ENCODE results near the gene SULT1C4. TPM values are rescaled to one million over a fixed set of nuclear protein-coding genes. Genes with fewer than 3 reads are reported as not detected.

SULT1C4 gene
- total and polyA plus RNA-seq, 2 experiments from 2014 or later = 0.87 to 2.1 TPM

DNA sequence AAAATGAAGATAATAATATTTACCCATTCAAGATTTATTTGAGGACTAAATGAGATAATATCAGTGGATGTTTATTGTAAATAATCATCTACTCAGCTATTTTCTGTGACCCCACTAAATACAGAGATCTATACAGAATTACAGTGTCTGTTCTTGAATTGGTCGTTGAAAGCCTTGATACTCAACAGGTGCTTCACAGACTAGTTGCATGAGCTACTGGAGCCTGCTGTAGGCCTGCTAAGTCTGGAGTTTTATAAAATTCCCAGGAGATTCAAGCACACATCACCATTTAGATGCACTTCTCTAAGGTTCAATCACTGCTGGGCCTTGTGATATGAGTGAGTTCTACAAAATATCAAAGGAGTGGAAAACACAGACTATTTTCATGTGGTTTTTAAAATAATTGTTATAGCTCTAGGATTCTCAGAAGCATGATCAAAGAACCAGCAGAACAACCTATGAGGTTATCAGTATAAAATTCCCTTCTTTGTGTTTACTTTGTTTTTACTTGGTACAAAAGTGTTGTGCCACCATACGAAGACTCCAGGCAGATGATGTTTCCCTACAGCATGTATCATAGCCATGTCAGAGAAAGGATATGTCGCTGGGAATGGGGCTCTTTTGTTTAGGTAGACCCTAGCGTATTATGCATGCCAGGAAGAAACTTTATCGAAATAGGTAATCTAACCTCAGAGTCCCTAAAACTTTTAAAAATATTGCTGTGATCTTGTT lies 7.1 kb downstream of the SULT1C4 start:
- no peak for ATAC-seq
- H3K36me3 Mint-ChIP-seq (ENCODE audit: low read depth) = peaks cover 4% of the 10 kb centered on the region; the same call in 1 of the 3 replicates
- H3K27me3 Mint-ChIP-seq (ENCODE audit: insufficient read depth, low read depth, poor library complexity) = peaks cover 3% of the 10 kb centered on the region
- peaks cover 20% of the 10 kb centered on the region for H3K4me1 Mint-ChIP-seq
- no peaks in the 10 kb centered on the region; the same call in 2 of the 3 replicates for H3K9me3 Mint-ChIP-seq
- no peak for DNase-seq (ENCODE audit: low spot score)
- Histone ChIP-seq H3K9me2 (ENCODE audit: insufficient read depth) (no peaks in the 10 kb centered on the region), H3K4me3 (no peak overlapping the region), H3F3A (replicated peaks; ENCODE audit: low read depth) (no peaks in the 10 kb centered on the region), H3K4me2 (no peak overlapping the region), H3K36me3 (ENCODE audit: insufficient read depth) (no peaks in the 10 kb centered on the region), H4K20me1 (replicated peaks; ENCODE audit: insufficient read depth) (no peaks in the 10 kb centered on the region), H3K4me1 (ENCODE audit: insufficient read depth) (peaks cover 17% of the 10 kb centered on the region), H3K27me3 (ENCODE audit: insufficient read depth) (no peaks in the 10 kb centered on the region), H3K27ac (ENCODE audit: low read depth) (no peak overlapping the region), H3K79me2 (replicated peaks; ENCODE audit: insufficient read depth) (no peaks in the 10 kb centered on the region), H2AFZ (no peak overlapping the region)
- H3K4me3 Mint-ChIP-seq = no peak overlapping the region
- TF ChIP-seq ZNF114 (CRISPR knock-in tag; IDR thresholded peaks at IDR 0.05) (no peak), ZNF331 (CRISPR knock-in tag; IDR thresholded peaks at IDR 0.05; ENCODE audit: low read depth) (no peak), CREB1 (CRISPR knock-in tag; IDR thresholded peaks at IDR 0.05; ENCODE audit: low read depth) (no peak), EZH2 (IDR thresholded peaks at IDR 0.05; ENCODE audit: low read depth, unreplicated experiment) (no peak), EZH2phosphoT487 (IDR thresholded peaks at IDR 0.05; ENCODE audit: unreplicated experiment) (no peak), POLR2AphosphoS5 (IDR thresholded peaks at IDR 0.05; ENCODE audit: low read depth) (no peak), JUNB (IDR thresholded peaks at IDR 0.05; ENCODE audit: unreplicated experiment) (no peak), NANOG (IDR thresholded peaks at IDR 0.05; ENCODE audit: borderline replicate concordance) (no peak), STAT1 (IDR thresholded peaks at IDR 0.05; ENCODE audit: unreplicated experiment) (no peak)
- TF ChIP-seq, protein P1, sequence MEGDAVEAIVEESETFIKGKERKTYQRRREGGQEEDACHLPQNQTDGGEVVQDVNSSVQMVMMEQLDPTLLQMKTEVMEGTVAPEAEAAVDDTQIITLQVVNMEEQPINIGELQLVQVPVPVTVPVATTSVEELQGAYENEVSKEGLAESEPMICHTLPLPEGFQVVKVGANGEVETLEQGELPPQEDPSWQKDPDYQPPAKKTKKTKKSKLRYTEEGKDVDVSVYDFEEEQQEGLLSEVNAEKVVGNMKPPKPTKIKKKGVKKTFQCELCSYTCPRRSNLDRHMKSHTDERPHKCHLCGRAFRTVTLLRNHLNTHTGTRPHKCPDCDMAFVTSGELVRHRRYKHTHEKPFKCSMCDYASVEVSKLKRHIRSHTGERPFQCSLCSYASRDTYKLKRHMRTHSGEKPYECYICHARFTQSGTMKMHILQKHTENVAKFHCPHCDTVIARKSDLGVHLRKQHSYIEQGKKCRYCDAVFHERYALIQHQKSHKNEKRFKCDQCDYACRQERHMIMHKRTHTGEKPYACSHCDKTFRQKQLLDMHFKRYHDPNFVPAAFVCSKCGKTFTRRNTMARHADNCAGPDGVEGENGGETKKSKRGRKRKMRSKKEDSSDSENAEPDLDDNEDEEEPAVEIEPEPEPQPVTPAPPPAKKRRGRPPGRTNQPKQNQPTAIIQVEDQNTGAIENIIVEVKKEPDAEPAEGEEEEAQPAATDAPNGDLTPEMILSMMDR (conservative IDR thresholded peaks at IDR 0.05; ENCODE audit: low read depth in 2 of 2) = no peak
- TF ChIP-seq, protein P2, sequence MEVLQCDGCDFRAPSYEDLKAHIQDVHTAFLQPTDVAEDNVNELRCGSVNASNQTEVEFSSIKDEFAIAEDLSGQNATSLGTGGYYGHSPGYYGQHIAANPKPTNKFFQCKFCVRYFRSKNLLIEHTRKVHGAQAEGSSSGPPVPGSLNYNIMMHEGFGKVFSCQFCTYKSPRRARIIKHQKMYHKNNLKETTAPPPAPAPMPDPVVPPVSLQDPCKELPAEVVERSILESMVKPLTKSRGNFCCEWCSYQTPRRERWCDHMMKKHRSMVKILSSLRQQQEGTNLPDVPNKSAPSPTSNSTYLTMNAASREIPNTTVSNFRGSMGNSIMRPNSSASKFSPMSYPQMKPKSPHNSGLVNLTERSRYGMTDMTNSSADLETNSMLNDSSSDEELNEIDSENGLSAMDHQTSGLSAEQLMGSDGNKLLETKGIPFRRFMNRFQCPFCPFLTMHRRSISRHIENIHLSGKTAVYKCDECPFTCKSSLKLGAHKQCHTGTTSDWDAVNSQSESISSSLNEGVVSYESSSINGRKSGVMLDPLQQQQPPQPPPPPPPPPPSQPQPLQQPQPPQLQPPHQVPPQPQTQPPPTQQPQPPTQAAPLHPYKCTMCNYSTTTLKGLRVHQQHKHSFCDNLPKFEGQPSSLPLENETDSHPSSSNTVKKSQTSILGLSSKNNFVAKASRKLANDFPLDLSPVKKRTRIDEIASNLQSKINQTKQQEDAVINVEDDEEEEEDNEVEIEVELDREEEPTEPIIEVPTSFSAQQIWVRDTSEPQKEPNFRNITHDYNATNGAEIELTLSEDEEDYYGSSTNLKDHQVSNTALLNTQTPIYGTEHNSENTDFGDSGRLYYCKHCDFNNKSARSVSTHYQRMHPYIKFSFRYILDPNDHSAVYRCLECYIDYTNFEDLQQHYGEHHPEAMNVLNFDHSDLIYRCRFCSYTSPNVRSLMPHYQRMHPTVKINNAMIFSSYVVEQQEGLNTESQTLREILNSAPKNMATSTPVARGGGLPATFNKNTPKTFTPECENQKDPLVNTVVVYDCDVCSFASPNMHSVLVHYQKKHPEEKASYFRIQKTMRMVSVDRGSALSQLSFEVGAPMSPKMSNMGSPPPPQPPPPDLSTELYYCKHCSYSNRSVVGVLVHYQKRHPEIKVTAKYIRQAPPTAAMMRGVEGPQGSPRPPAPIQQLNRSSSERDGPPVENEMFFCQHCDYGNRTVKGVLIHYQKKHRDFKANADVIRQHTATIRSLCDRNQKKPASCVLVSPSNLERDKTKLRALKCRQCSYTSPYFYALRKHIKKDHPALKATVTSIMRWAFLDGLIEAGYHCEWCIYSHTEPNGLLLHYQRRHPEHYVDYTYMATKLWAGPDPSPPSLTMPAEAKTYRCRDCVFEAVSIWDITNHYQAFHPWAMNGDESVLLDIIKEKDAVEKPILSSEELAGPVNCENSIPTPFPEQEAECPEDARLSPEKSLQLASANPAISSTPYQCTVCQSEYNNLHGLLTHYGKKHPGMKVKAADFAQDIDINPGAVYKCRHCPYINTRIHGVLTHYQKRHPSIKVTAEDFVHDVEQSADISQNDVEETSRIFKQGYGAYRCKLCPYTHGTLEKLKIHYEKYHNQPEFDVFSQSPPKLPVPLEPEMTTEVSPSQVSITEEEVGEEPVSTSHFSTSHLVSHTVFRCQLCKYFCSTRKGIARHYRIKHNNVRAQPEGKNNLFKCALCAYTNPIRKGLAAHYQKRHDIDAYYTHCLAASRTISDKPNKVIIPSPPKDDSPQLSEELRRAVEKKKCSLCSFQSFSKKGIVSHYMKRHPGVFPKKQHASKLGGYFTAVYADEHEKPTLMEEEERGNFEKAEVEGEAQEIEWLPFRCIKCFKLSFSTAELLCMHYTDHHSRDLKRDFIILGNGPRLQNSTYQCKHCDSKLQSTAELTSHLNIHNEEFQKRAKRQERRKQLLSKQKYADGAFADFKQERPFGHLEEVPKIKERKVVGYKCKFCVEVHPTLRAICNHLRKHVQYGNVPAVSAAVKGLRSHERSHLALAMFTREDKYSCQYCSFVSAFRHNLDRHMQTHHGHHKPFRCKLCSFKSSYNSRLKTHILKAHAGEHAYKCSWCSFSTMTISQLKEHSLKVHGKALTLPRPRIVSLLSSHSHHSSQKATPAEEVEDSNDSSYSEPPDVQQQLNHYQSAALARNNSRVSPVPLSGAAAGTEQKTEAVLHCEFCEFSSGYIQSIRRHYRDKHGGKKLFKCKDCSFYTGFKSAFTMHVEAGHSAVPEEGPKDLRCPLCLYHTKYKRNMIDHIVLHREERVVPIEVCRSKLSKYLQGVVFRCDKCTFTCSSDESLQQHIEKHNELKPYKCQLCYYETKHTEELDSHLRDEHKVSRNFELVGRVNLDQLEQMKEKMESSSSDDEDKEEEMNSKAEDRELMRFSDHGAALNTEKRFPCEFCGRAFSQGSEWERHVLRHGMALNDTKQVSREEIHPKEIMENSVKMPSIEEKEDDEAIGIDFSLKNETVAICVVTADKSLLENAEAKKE (CRISPR knock-in tag; IDR thresholded peaks at IDR 0.05) = no peak
- TF ChIP-seq, protein P3, sequence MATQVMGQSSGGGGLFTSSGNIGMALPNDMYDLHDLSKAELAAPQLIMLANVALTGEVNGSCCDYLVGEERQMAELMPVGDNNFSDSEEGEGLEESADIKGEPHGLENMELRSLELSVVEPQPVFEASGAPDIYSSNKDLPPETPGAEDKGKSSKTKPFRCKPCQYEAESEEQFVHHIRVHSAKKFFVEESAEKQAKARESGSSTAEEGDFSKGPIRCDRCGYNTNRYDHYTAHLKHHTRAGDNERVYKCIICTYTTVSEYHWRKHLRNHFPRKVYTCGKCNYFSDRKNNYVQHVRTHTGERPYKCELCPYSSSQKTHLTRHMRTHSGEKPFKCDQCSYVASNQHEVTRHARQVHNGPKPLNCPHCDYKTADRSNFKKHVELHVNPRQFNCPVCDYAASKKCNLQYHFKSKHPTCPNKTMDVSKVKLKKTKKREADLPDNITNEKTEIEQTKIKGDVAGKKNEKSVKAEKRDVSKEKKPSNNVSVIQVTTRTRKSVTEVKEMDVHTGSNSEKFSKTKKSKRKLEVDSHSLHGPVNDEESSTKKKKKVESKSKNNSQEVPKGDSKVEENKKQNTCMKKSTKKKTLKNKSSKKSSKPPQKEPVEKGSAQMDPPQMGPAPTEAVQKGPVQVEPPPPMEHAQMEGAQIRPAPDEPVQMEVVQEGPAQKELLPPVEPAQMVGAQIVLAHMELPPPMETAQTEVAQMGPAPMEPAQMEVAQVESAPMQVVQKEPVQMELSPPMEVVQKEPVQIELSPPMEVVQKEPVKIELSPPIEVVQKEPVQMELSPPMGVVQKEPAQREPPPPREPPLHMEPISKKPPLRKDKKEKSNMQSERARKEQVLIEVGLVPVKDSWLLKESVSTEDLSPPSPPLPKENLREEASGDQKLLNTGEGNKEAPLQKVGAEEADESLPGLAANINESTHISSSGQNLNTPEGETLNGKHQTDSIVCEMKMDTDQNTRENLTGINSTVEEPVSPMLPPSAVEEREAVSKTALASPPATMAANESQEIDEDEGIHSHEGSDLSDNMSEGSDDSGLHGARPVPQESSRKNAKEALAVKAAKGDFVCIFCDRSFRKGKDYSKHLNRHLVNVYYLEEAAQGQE (IDR thresholded peaks at IDR 0.05; ENCODE audit: unreplicated experiment) = no peak
- TF ChIP-seq, protein P4, sequence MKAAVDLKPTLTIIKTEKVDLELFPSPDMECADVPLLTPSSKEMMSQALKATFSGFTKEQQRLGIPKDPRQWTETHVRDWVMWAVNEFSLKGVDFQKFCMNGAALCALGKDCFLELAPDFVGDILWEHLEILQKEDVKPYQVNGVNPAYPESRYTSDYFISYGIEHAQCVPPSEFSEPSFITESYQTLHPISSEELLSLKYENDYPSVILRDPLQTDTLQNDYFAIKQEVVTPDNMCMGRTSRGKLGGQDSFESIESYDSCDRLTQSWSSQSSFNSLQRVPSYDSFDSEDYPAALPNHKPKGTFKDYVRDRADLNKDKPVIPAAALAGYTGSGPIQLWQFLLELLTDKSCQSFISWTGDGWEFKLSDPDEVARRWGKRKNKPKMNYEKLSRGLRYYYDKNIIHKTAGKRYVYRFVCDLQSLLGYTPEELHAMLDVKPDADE (IDR thresholded peaks at IDR 0.05) = no peak
- H3K27ac Mint-ChIP-seq = no peak overlapping the region

Data from GM23338 (cell line).